Keratinocyte (primary cell): Measurements from ENCODE around the gene ADAMTS7. TPM values are rescaled to one million over a fixed set of nuclear protein-coding genes. Genes with fewer than 3 reads are reported as not detected.

Source experiments
- DNase-seq: peaks from one replicate; pipeline ENCODE4 v3.0.0-alpha.2; 2011; ENCODE audit warnings: low read depth, missing footprints, low spot score
- FAIRE-seq: peaks from 2 replicates; lab custom pipeline; 2011; peaks lifted over from hg19 to GRCh38; lab: Jason Lieb, UNC
- H2AFZ ChIP-seq: 2 replicates; pipeline ENCODE4 v1.6.0; 2012; ENCODE audit warnings: low read length, control low read depth, inconsistent platforms; ENCODE audit not compliant: control insufficient read depth
- H3K27ac ChIP-seq: 2 replicates; pipeline ENCODE4 v1.5.1; 2011; ENCODE audit warnings: low read length; ENCODE audit not compliant: control insufficient read depth, insufficient read depth
- H3K27me3 ChIP-seq: 3 replicates; pipeline ENCODE4 v1.6.0; 2011; ENCODE audit warnings: low read length; ENCODE audit not compliant: control insufficient read depth, insufficient read depth; ENCODE audit errors: extremely low read depth
- H3K36me3 ChIP-seq, 2 experiments: 2 replicates in 1 of 2; 3 replicates in 1 of 2; pipeline ENCODE4 v1.5.1; 2011; ENCODE audit warnings: low read length in 2 of 2, mild to moderate bottlenecking in 1 of 2; ENCODE audit not compliant: control insufficient read depth in 2 of 2, insufficient read depth in 2 of 2; ENCODE audit errors: extremely low read depth in 1 of 2
- H3K4me1 ChIP-seq: 3 replicates; pipeline ENCODE4 v1.5.1; 2011; ENCODE audit warnings: low read length; ENCODE audit not compliant: control insufficient read depth, insufficient read depth; ENCODE audit errors: extremely low read depth
- H3K4me2 ChIP-seq: 3 replicates; pipeline ENCODE4 v1.6.0; 2011; ENCODE audit warnings: low read depth, low read length; ENCODE audit not compliant: control insufficient read depth, insufficient read depth; ENCODE audit errors: extremely low read depth
- H3K4me3 ChIP-seq, 3 experiments: fragments of 200-600 bp in 1 of 3; sonication (generic) in 1 of 3; 2 replicates in 2 of 3; 3 replicates in 1 of 3; pipeline ENCODE4 v1.5.1; 2011 to 2016; ENCODE audit warnings: low read length in 3 of 3, mild to moderate bottlenecking in 3 of 3, control low read depth in 2 of 3, inconsistent platforms in 1 of 3, low read depth in 1 of 3, mixed read lengths in 1 of 3, mixed run types in 1 of 3, moderate library complexity in 1 of 3; ENCODE audit not compliant: control insufficient read depth in 2 of 3, insufficient read depth in 2 of 3; ENCODE audit errors: extremely low read depth in 1 of 3
- H3K79me2 ChIP-seq: 2 replicates; pipeline ENCODE4 v1.6.0; 2012; ENCODE audit warnings: low read length; ENCODE audit not compliant: control insufficient read depth, insufficient read depth
- H3K9ac ChIP-seq: 3 replicates; pipeline ENCODE4 v1.6.0; 2011; ENCODE audit warnings: low read length; ENCODE audit not compliant: control insufficient read depth, insufficient read depth; ENCODE audit errors: extremely low read depth
- H3K9me1 ChIP-seq: 3 replicates; pipeline ENCODE4 v1.6.0; 2011; ENCODE audit warnings: low read length; ENCODE audit not compliant: control insufficient read depth, insufficient read depth; ENCODE audit errors: extremely low read depth
- H3K9me3 ChIP-seq: 2 replicates; pipeline ENCODE4 v1.5.1; 2012; ENCODE audit warnings: low read depth, low read length; ENCODE audit not compliant: control insufficient read depth
- H4K20me1 ChIP-seq: 3 replicates; pipeline ENCODE4 v1.6.0; 2011; ENCODE audit warnings: low read length; ENCODE audit not compliant: control insufficient read depth, insufficient read depth; ENCODE audit errors: extremely low read depth
- CTCF ChIP-seq, 3 experiments: IDR thresholded peaks in 1 of 3; conservative IDR thresholded peaks in 1 of 3; optimal IDR thresholded peaks in 1 of 3; 2 replicates in 2 of 3; 3 replicates in 1 of 3; pipeline versions ENCODE3 to v1.5.1; 2011; ENCODE audit warnings: low read length in 3 of 3, mild to moderate bottlenecking in 3 of 3, moderate library complexity in 2 of 3, control low read depth in 1 of 3, inconsistent platforms in 1 of 3; ENCODE audit not compliant: insufficient read depth in 2 of 3; ENCODE audit errors: extremely low read depth in 1 of 3
- EZH2 ChIP-seq: IDR thresholded peaks from one replicate; pipeline ENCODE4 v1.6.1; 2012; ENCODE audit warnings: inconsistent platforms, mild to moderate bottlenecking, low read length, moderate library complexity
- dilution Hi-C: fragments of 300-500 bp; cut with MboI; formaldehyde crosslinking; loops from one replicate; pipeline ENCODE4 v1.7.0; 2020; ENCODE audit warnings: low sequenced_read_pairs; ENCODE audit not compliant: extremely low pct_ligation_motif_present
- polyA plus RNA-seq, 5 experiments: library from polyadenylated mRNA; depleted of rRNA in 3 of 5; stranded (reverse) in 3 of 5; stranded (forward) in 1 of 5; unstranded in 1 of 5; fragments of >200 nt; gene quantifications; 1 replicate in 1 of 5; 2 replicates in 3 of 5; 3 replicates in 1 of 5; pipeline versions ENCODE4 v1.2.1 to v1.2.3, GENCODE V29; 2011 to 2012; ENCODE audit warnings: missing spikeins in 2 of 5, low read depth in 1 of 5, low replicate concordance in 1 of 5

ADAMTS7 gene
- polyA plus RNA-seq, 1 donor (not counting 4 experiments of a cell fraction or from before 2014, with no cell fraction given) = 0.13 TPM

GRCh38 chr15:78811825-78812183, 540 bp upstream of the ADAMTS7 start:
- Histone ChIP-seq H3K79me2 (no peaks in the 10 kb centered on the region), H4K20me1 (no peaks in the 10 kb centered on the region), H3K9me3 (no peaks in the 10 kb centered on the region), H3K27ac (no peak overlapping the region), H3K36me3 (no peaks in the 10 kb centered on the region), H3K9me1 (no peaks in the 10 kb centered on the region), H3K4me1 (no peaks in the 10 kb centered on the region), H3K4me2 (peak overlapping the region; percentile 17), H3K4me3 (peak overlapping the region; percentile 20 to 44 (median 33)), H3K9ac (no peak overlapping the region), H2AFZ (peak overlapping the region; percentile 58), H3K27me3 (peaks cover 28% of the 10 kb centered on the region)
- FAIRE-seq (no peak), DNase-seq (no peak)
- TF ChIP-seq CTCF (optimal IDR thresholded peaks at IDR 0.05 in 1 of 3, IDR thresholded peaks at IDR 0.05 in 1 of 3, conservative IDR thresholded peaks at IDR 0.05 in 1 of 3; ENCODE audit: extremely low read depth in 1 of 3, insufficient read depth in 2 of 3, low read length in 3 of 3) (no peak), EZH2 (no peak)
- dilution Hi-C loops = no loop called here

GRCh38 chr15:78810362-78811123, 721 bp downstream of the ADAMTS7 start:
- Histone ChIP-seq H3K4me3 (peak overlapping the region; percentile 36 to 61 (median 49)), H3K36me3 (no peaks in the 10 kb centered on the region), H4K20me1 (no peaks in the 10 kb centered on the region), H2AFZ (peak overlapping the region; percentile 68), H3K4me2 (peak overlapping the region; percentile 71), H3K79me2 (no peaks in the 10 kb centered on the region), H3K4me1 (no peaks in the 10 kb centered on the region), H3K9me1 (no peaks in the 10 kb centered on the region), H3K27ac (no peak overlapping the region), H3K9ac (no peak overlapping the region), H3K9me3 (no peaks in the 10 kb centered on the region), H3K27me3 (peaks cover 28% of the 10 kb centered on the region)
- DNase-seq (no peak), FAIRE-seq (no peak)
- dilution Hi-C loops = no loop called here
- TF ChIP-seq CTCF (optimal IDR thresholded peaks at IDR 0.05 in 1 of 3, IDR thresholded peaks at IDR 0.05 in 1 of 3, conservative IDR thresholded peaks at IDR 0.05 in 1 of 3; ENCODE audit: extremely low read depth in 1 of 3, insufficient read depth in 2 of 3, low read length in 3 of 3) = no peak
- no peak for TF ChIP-seq EZH2
